AG04449 (cell line): ENCODE results near the gene MAP2K4.
A peak's percentile ranks its signal among the peaks of the same experiment; 100 is the strongest.

Source experiments
- CTCF ChIA-PET: fragments of 350-600 bp; formaldehyde crosslinking; extraction: SDS; loops from one replicate; lab custom pipeline; 2021; ENCODE audit warnings: antibody characterized with exemption; lab: Yijun Ruan, JAX
- POLR2A ChIA-PET: fragments of 400-600, 350-600 bp; formaldehyde crosslinking; extraction: SDS; loops from one replicate; lab custom pipeline; 2020; ENCODE audit warnings: antibody characterized with exemption, inconsistent platforms; lab: Yijun Ruan, JAX
- DNase-seq: peaks from one replicate; pipeline ENCODE4 v3.0.0-alpha.2; 2010; ENCODE audit warnings: low read depth, low spot score
- H3K4me3 ChIP-seq: 2 replicates; pipeline ENCODE4 v1.5.1; 2011; ENCODE audit warnings: low read depth, mild to moderate bottlenecking, control low read depth, low read length
- TF ChIP-seq, protein P1 (sequence below): IDR thresholded peaks from one replicate; pipeline ENCODE4 v1.5.1; 2011; ENCODE audit warnings: mild to moderate bottlenecking, moderate library complexity, low read length, control low read depth, inconsistent platforms; ENCODE audit not compliant: insufficient read depth; ENCODE audit errors: missing control alignments

MAP2K4 gene

DNA sequence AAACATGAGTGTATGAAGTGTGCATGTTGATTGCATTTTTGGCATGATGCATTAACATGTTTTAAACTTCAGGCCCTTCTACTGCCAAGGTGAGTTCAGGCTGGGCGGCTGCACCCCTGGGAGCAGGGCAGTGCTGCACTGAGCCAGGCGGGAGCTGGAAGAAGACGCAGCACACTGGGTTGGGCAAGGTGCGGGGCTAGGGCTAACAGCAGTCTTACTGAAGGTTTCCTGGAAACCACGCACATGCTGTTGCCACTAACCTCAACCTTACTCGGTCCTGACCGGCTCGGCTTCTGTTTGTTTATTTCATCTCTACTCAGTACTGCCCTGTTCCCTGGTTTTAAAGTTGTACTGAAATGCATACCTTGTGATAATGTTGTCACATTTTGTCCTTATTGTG lies 61.0 kb downstream of the MAP2K4 start:
- ChIA-PET POLR2A (no interaction called here), CTCF (interaction anchor here (0.7 kb wide), 1 partner anchor 930 kb away, joined by 3 read pairs; no protein-coding TSS in a partner anchor)
- DNase-seq = no peak
- TF ChIP-seq, protein P1, sequence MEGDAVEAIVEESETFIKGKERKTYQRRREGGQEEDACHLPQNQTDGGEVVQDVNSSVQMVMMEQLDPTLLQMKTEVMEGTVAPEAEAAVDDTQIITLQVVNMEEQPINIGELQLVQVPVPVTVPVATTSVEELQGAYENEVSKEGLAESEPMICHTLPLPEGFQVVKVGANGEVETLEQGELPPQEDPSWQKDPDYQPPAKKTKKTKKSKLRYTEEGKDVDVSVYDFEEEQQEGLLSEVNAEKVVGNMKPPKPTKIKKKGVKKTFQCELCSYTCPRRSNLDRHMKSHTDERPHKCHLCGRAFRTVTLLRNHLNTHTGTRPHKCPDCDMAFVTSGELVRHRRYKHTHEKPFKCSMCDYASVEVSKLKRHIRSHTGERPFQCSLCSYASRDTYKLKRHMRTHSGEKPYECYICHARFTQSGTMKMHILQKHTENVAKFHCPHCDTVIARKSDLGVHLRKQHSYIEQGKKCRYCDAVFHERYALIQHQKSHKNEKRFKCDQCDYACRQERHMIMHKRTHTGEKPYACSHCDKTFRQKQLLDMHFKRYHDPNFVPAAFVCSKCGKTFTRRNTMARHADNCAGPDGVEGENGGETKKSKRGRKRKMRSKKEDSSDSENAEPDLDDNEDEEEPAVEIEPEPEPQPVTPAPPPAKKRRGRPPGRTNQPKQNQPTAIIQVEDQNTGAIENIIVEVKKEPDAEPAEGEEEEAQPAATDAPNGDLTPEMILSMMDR = no peak
- H3K4me3 ChIP-seq = no peak overlapping the region

DNA sequence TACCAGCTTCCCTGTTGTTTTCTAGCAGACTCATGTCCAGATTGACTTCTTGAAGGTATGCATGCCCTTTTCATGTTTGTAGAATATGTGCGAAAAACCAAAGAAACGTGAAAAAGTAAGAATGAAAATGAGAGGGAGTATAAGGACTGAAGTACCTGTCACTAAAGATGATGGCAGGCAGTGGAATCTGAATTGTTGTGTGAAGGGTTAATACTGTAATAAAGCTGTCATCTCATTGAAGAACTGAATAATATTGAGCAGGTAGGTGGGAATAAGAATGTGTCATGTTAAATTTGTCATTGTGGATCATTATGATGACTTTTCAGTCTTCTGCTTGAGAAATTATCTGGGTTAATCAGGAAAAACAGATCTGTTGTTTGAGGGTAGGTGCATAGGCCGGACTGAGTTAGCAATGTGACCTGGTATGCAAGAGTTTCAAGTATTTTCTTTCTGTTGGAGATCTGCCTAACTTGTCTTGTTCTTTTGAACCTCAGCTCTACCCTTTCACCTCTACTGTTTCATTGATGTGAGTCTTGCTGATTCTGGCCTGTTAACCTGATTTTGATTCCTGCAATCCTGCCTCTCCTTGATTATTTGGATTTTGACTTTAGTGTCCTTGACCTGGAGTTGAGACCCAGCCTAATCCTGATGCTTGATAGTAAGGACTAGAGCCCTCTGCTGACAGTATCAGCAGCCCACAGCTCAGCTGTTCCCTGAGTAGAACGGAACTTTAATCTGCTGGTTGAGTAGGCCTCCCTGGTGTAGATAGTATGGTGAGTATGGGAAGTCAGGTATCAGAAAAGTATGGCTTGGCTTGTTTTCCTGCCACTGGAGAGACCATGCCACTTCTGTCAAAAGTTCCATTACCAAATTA lies 64.6 kb downstream of the MAP2K4 start:
- ChIA-PET POLR2A (no interaction called here), CTCF (no interaction called here)
- no peak overlapping the region for H3K4me3 ChIP-seq
- TF ChIP-seq, protein P1 = no peak
- no peak for DNase-seq

DNA sequence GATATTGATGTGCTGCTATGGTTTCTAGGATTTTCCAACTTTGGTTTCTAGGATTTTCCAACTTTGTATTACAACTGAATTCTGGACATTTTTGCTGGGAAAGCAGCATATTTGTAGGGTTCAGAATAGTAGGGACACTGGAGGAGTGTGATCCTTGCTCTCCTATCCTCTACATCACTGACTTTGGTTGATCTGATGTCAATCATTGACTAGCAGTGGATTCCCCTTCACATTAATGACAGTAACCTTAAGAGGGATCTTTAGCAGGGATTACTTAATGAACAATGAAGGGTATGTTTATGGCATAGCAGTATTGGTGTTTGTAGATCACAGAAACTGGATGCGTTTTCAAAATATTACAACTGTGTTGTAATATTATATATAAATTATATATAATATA lies 67.4 kb downstream of the MAP2K4 start:
- POLR2A ChIA-PET = no interaction called here
- CTCF ChIA-PET = no interaction called here
- H3K4me3 ChIP-seq = no peak overlapping the region
- DNase-seq = no peak
- TF ChIP-seq, protein P1 = no peak

DNA sequence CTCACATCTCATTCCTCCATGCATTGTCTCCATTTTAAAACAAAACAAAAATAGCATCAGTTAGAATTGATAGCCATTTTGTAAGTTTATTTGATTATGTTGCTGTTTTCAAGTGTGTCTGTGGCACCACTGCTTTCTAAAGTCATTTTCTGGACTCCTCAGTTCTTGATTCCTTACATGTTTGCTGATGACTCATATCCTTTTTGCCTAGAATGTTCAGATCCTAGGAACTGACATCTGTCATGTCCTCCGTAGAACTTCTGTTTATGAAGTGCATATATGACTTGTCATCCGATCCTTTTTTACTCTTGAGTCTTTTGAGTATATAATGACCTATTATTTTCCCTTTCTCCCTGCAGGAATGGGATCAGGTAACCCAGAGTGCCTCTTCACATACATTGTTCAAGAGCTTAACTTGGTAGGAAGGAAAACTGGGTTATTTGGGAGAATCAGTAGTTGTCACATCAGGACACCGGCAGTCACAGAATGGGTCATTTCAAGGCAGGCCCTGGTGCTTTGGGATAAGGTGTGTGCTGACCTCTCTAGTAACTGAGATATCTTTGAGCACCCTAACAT lies 69.2 kb downstream of the MAP2K4 start:
- ChIA-PET CTCF (interaction anchor here (1.0 kb wide), 1 partner anchor 11 kb away, joined by 3 read pairs; no protein-coding TSS in a partner anchor), POLR2A (no interaction called here)
- TF ChIP-seq, protein P1 = no peak
- H3K4me3 ChIP-seq = no peak overlapping the region
- DNase-seq = peak; percentile 16

DNA sequence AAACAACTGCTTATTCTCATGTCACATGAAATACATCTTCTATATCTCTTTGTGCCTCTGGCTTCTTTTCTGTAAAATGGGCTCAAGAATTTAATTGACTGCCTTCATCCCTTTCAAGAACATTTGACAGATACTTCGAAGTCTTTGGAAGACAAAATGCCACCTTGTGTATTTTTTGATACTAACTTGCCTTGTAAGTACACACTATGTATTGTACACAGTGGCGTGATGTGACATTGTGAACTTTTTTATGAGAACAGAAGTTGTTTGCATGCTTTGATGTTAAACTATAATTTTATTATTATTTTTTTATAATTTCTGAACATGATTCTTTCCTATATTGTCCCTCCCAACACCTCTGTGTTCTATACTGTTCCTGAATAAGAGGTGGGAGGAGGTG lies 73.7 kb downstream of the MAP2K4 start:
- TF ChIP-seq, protein P1 = no peak
- POLR2A ChIA-PET = no interaction called here
- CTCF ChIA-PET = no interaction called here
- no peak overlapping the region for H3K4me3 ChIP-seq
- DNase-seq = no peak

DNA sequence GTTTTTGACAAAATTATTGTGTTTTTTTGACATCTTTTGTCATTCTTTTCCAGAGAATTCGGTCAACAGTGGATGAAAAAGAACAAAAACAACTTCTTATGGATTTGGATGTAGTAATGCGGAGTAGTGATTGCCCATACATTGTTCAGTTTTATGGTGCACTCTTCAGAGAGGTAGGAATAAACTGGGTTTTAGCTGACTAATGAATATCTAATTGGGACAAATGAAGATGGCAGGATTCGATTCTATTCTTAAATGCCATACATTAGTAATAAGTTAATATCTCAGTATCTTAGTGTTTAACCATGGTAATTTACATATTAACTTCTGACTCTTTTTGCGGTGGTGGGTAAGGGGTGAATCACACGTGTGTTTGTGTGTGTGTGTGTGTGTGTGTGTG lies 74.8 kb downstream of the MAP2K4 start:
- POLR2A ChIA-PET = no interaction called here
- TF ChIP-seq, protein P1 = no peak
- DNase-seq = no peak
- CTCF ChIA-PET = no interaction called here
- H3K4me3 ChIP-seq = no peak overlapping the region
